ENCODE results near the gene GPR37. TPM values are rescaled to one million over a fixed set of nuclear protein-coding genes. Genes with fewer than 3 reads are reported as not detected.

Gene GPR37
- total RNA-seq, 6 experiments from 2014 or later: not detected

- H3K27me3 Mint-ChIP-seq (ENCODE audit: insufficient read depth): peaks cover 6% of the 10 kb centered on the region; the same call in 1 of the 2 replicates
- no peaks in the 10 kb centered on the region for H3K9me3 Mint-ChIP-seq
- no peak for TF ChIP-seq CTCF (IDR thresholded peaks at IDR 0.05)
Measured at GRCh38 chr7:124792696-124793095, 27.1 kb upstream of the GPR37 start.

GRCh38 chr7:124792002-124792401, 26.4 kb upstream of the GPR37 start:
- DNase-seq: no peak
- Mint-ChIP-seq H3K4me3 (peak overlapping the region; percentile 78; the same call in 1 of the 2 replicates), H3K36me3 (ENCODE audit: low read depth) (no peaks in the 10 kb centered on the region), H3K9me3 (no peaks in the 10 kb centered on the region), H3K4me1 (ENCODE audit: low read depth) (peaks cover 12% of the 10 kb centered on the region; the same call in 1 of the 2 replicates), H3K27ac (no peak overlapping the region), H3K27me3 (ENCODE audit: insufficient read depth) (peaks cover 6% of the 10 kb centered on the region; the same call in 1 of the 2 replicates)
- TF ChIP-seq CTCF (IDR thresholded peaks at IDR 0.05): no peak

More at GRCh38 chr7:124792696-124793095, 27.1 kb upstream of the GPR37 start:
- Mint-ChIP-seq H3K27ac (no peak overlapping the region), H3K4me3 (no peak overlapping the region), H3K4me1 (ENCODE audit: low read depth) (peaks cover 12% of the 10 kb centered on the region; the same call in 1 of the 2 replicates), H3K36me3 (ENCODE audit: low read depth) (no peaks in the 10 kb centered on the region)
- no peak for DNase-seq

GRCh38 chr7:124791426-124791825, 25.8 kb upstream of the GPR37 start:
- Mint-ChIP-seq H3K27me3 (ENCODE audit: insufficient read depth) (peaks cover 6% of the 10 kb centered on the region; the same call in 1 of the 2 replicates), H3K4me1 (ENCODE audit: low read depth) (peaks cover 12% of the 10 kb centered on the region; the same call in 1 of the 2 replicates), H3K27ac (no peak overlapping the region; the same call in 1 of the 2 replicates), H3K36me3 (ENCODE audit: low read depth) (no peaks in the 10 kb centered on the region), H3K9me3 (no peaks in the 10 kb centered on the region), H3K4me3 (peak overlapping the region; percentile 78; the same call in 1 of the 2 replicates)
- no peak for TF ChIP-seq CTCF (IDR thresholded peaks at IDR 0.05)
- DNase-seq: no peak

GRCh38 chr7:124790645-124791044, 25.1 kb upstream of the GPR37 start:
- H3K27ac Mint-ChIP-seq: peak overlapping the region; percentile 27; the same call in 1 of the 2 replicates
- H3K4me3 Mint-ChIP-seq: peak overlapping the region; percentile 78
- H3K4me1 Mint-ChIP-seq (ENCODE audit: low read depth): peaks cover 12% of the 10 kb centered on the region; the same call in 1 of the 2 replicates
- H3K27me3 Mint-ChIP-seq (ENCODE audit: insufficient read depth): peaks cover 6% of the 10 kb centered on the region; the same call in 1 of the 2 replicates
- DNase-seq: no peak
- no peak for TF ChIP-seq CTCF (IDR thresholded peaks at IDR 0.05)
- no peaks in the 10 kb centered on the region for H3K9me3 Mint-ChIP-seq
- no peaks in the 10 kb centered on the region for H3K36me3 Mint-ChIP-seq (ENCODE audit: low read depth)

GRCh38 chr7:124785994-124786393, 20.4 kb upstream of the GPR37 start:
- Mint-ChIP-seq H3K27me3 (ENCODE audit: insufficient read depth) (peaks cover 2% of the 10 kb centered on the region; the same call in 1 of the 2 replicates), H3K4me1 (ENCODE audit: low read depth) (peaks cover 1% of the 10 kb centered on the region; the same call in 1 of the 2 replicates), H3K9me3 (no peaks in the 10 kb centered on the region), H3K4me3 (no peak overlapping the region), H3K27ac (no peak overlapping the region), H3K36me3 (ENCODE audit: low read depth) (no peaks in the 10 kb centered on the region)
- no peak for DNase-seq
- no peak for TF ChIP-seq CTCF (IDR thresholded peaks at IDR 0.05)
